ENCODE results near the gene MED15. TPM values are rescaled to one million over a fixed set of nuclear protein-coding genes. Genes with fewer than 3 reads are reported as not detected.

The MED15 gene
- total and polyA plus RNA-seq, 2 of the 4 experiments (the other 2 are of a cell fraction), result 19.0 to 68.8 TPM

- ChIA-PET POLR2A (ENCODE audit: unreplicated experiment) (no interaction called here), CTCF (no interaction called here)
- intact Hi-C loops (cut with micrococcal nuclease) (no loop called here), dilution Hi-C loops (cut with HindIII; ENCODE audit: low sequenced_read_pairs, unreplicated experiment) (no loop called here), in situ Hi-C loops (cut with MboI; ENCODE audit: low sequenced_read_pairs) (no loop called here)
- H2BK120ac ChIP-seq (ENCODE audit: low read depth, low read length), result no peak overlapping the region
- H2AK5ac ChIP-seq (ENCODE audit: low read depth, low read length), result no peak overlapping the region
- ATAC-seq (ENCODE audit: low read depth), result no peak
- H3K18ac ChIP-seq (ENCODE audit: low read depth, low read length), result no peak overlapping the region
- no peak overlapping the region for H2BK15ac ChIP-seq (ENCODE audit: low read depth, low read length)
- no peak for DNase-seq
- H3K4me2 ChIP-seq (ENCODE audit: low read depth, low read length), result no peak overlapping the region
- no peaks in the 10 kb centered on the region for H3K9me1 ChIP-seq (ENCODE audit: insufficient read depth, low read length)
- no peak overlapping the region for H3K4ac ChIP-seq (ENCODE audit: low read depth, low read length)
- H3K23ac ChIP-seq (ENCODE audit: low read depth, low read length), result no peak overlapping the region
- no peak overlapping the region for H4K8ac ChIP-seq (ENCODE audit: low read depth in 2 of 2, low read length in 2 of 2)
- no peak overlapping the region for H2AK9ac ChIP-seq (replicated peaks; ENCODE audit: low read depth, low read length, poor library complexity)
- no peaks in the 10 kb centered on the region for H3K36me3 ChIP-seq (ENCODE audit: control insufficient read depth, insufficient read depth, low read length)
- no peak overlapping the region for H3K27ac ChIP-seq (ENCODE audit: insufficient read depth, low read length)
- no peaks in the 10 kb centered on the region for H3K9me3 ChIP-seq (ENCODE audit: control insufficient read depth, insufficient read depth, low read length)
- H4K5ac ChIP-seq (ENCODE audit: low read depth, low read length), result no peak overlapping the region
- no peak for TF ChIP-seq SMC3 (IDR thresholded peaks at IDR 0.05; ENCODE audit: low read depth, low read length)
- TF ChIP-seq, protein P1, sequence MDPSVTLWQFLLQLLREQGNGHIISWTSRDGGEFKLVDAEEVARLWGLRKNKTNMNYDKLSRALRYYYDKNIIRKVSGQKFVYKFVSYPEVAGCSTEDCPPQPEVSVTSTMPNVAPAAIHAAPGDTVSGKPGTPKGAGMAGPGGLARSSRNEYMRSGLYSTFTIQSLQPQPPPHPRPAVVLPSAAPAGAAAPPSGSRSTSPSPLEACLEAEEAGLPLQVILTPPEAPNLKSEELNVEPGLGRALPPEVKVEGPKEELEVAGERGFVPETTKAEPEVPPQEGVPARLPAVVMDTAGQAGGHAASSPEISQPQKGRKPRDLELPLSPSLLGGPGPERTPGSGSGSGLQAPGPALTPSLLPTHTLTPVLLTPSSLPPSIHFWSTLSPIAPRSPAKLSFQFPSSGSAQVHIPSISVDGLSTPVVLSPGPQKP (IDR thresholded peaks at IDR 0.05; ENCODE audit: borderline replicate concordance, low read depth, low read length), result no peak
- no peak for TF ChIP-seq RFX5 (IDR thresholded peaks at IDR 0.05; ENCODE audit: low read depth, low read length)
- TF ChIP-seq BHLHE40 (IDR thresholded peaks at IDR 0.05; ENCODE audit: low read depth, low read length), result no peak
- TF ChIP-seq FOS (IDR thresholded peaks at IDR 0.05; ENCODE audit: low read depth, low read length), result no peak
- no peak for TF ChIP-seq CEBPB (IDR thresholded peaks at IDR 0.05; ENCODE audit: low read depth, low read length)
- TF ChIP-seq NFE2L2 (IDR thresholded peaks at IDR 0.05; ENCODE audit: low read depth, low read length), result no peak
- TF ChIP-seq USF2 (IDR thresholded peaks at IDR 0.05; ENCODE audit: low read depth, low read length), result no peak
- TF ChIP-seq RCOR1 (IDR thresholded peaks at IDR 0.05; ENCODE audit: insufficient replicate concordance, low read length), result no peak
- no peak for TF ChIP-seq MAFK (IDR thresholded peaks at IDR 0.05; ENCODE audit: low read depth, low read length)
- no peak for TF ChIP-seq RAD21 (IDR thresholded peaks at IDR 0.05; ENCODE audit: low read length)
- TF ChIP-seq MAZ (IDR thresholded peaks at IDR 0.05; ENCODE audit: borderline replicate concordance, low read depth, low read length), result no peak
- TF ChIP-seq MXI1 (IDR thresholded peaks at IDR 0.05; ENCODE audit: borderline replicate concordance, low read depth, low read length), result no peak
- H3K4me3 ChIP-seq (ENCODE audit: insufficient read depth, low read depth, low read length), result no peak overlapping the region
- H3K27me3 ChIP-seq (ENCODE audit: control insufficient read depth, insufficient read depth, low read length), result peaks cover 58% of the 10 kb centered on the region
- no peak overlapping the region for H3K9ac ChIP-seq (ENCODE audit: low read depth, low read length)
- 93% methylated on average over 9 of the region's 16 CpGs; no CpG with 5 or more reads in 1 of the 2 experiments for WGBS, 2 experiments (ENCODE audit: extremely low coverage in 2 of 2, insufficient read length in 1 of 2)
- H3K14ac ChIP-seq (replicated peaks; ENCODE audit: low read depth, low read length), result no peak overlapping the region
- no peak overlapping the region for H2BK20ac ChIP-seq (ENCODE audit: low read depth, low read length)
- H4K20me1 ChIP-seq (ENCODE audit: insufficient read depth, low read length), result no peaks in the 10 kb centered on the region
- no peaks in the 10 kb centered on the region for H3K4me1 ChIP-seq (ENCODE audit: control insufficient read depth, insufficient read depth, low read length)
- BruUV-seq (replicated peaks), result no TSS peak
- no peak overlapping the region for H3K56ac ChIP-seq (ENCODE audit: extremely low read depth, insufficient read depth, low read length)
- H2AFZ ChIP-seq (replicated peaks; ENCODE audit: low read length, poor library complexity), result no peak overlapping the region
- H4K91ac ChIP-seq (ENCODE audit: insufficient read depth, low read depth, low read length), result no peak overlapping the region
- H3K79me1 ChIP-seq (ENCODE audit: low read depth in 1 of 2, low read length in 2 of 2), result no peaks in the 10 kb centered on the region
- H2BK5ac ChIP-seq (ENCODE audit: low read depth, low read length, poor library complexity, severe bottlenecking), result no peak overlapping the region
Observed at GRCh38 chr22:20636075-20636812, 128.8 kb downstream of the MED15 start.

All from IMR-90 (cell line).